Activated naive CD4-positive, alpha-beta T cell treated with anti-CD3 and anti-CD28 coated beads for 36 hours (primary cell): ENCODE measurements around the gene IRF9. TPM values are rescaled to one million over a fixed set of nuclear protein-coding genes. Genes with fewer than 3 reads are reported as not detected.

Source experiments
- CTCF ChIA-PET: fragments of 350-600 bp; sonication (Branson Sonifier 250); formaldehyde crosslinking; loops from one replicate; lab custom pipeline; 2021; ENCODE audit warnings: antibody characterized with exemption; lab: Charles Lee
- DNase-seq: peaks from one replicate; pipeline ENCODE4 v3.0.0-alpha.2; 2020
- H3K27ac Mint-ChIP-seq: one replicate; pipeline ENCODE4 v1.8.0; 2021; ENCODE audit warnings: mild to moderate bottlenecking, mixed read lengths
- H3K27me3 Mint-ChIP-seq: one replicate; pipeline ENCODE4 v1.8.0; 2021; ENCODE audit warnings: low read depth, mixed read lengths
- H3K36me3 Mint-ChIP-seq: one replicate; pipeline ENCODE4 v1.8.0; 2021; ENCODE audit warnings: low read depth, mixed read lengths
- H3K4me1 Mint-ChIP-seq: one replicate; pipeline ENCODE4 v1.8.0; 2021; ENCODE audit warnings: low read depth, mixed read lengths
- H3K4me3 Mint-ChIP-seq: one replicate; pipeline ENCODE4 v1.8.0; 2021; ENCODE audit warnings: mild to moderate bottlenecking, moderate library complexity, mixed read lengths
- H3K9me3 Mint-ChIP-seq: one replicate; pipeline ENCODE4 v1.8.0; 2021; ENCODE audit warnings: mixed read lengths
- intact Hi-C: fragments of 100-400 bp; cut with micrococcal nuclease; formaldehyde crosslinking; loops from one replicate; pipeline ENCODE4 v1.15.1; 2023
- total RNA-seq, 2 experiments: library from RNA; stranded (reverse); gene quantifications; one replicate each; pipeline ENCODE4 v1.2.3, GENCODE V29; 2021

The IRF9 gene
- 100 to 1,000 TPM; 202 to 212 TPM for total RNA-seq

DNA sequence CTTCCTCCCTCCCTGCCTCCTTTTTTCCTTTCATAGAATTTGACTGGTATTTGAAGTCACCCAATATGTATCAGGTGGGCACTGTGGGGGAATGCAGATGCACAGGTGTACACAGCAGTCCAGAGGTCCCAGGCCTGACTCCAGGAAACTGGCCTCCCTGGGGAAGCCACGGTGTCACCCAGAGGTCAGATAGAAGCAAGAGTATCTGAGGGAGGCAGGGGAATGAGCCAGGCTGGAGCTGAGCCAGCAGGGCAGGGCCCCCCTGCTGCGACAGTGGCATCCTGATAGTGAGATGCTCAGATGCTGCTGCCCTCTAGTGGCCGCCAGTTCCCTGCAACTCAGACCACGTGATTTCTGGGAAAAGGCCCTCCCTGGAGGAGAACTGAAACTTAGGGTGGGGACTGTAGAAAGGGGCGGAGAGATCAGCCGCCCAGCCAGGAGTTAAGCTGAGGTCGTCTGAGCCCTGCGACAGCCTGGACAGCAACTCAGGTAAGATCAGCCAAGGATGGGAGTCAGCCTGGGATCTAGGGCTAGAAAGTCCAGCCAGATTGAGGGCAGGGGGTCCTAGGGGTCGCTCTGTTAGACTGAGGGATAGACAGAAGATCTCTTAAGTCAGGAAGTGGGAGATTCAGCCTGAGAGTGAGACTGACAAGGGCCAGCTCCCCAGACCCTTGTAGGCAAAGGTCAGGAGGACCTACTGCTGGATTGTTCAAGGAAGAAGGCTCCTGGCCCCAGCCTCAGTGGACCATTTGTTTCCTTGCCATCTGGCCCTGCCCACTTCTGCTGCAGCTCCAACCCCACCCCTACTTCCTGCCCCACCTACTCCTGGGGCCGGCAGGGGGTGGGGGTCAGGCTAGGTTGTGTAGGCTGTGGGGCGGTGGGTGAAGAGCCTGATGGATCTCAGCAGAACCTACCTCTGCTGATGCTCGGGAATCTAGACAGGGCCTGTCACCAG lies at the start of gene IRF9:
Gene IRF9, plus strand, starts transcription at position 416 of the 955 bp plus-strand sequence. CDS start 880 bp downstream, outside the sequence.
- Mint-ChIP-seq H3K4me1 (peaks cover 43% of the 10 kb centered on the region), H3K27me3 (no peaks in the 10 kb centered on the region), H3K36me3 (peaks cover 66% of the 10 kb centered on the region), H3K9me3 (no peaks in the 10 kb centered on the region), H3K4me3 (peak within 1 kb of the TSS; percentile 99), H3K27ac (peak within 1 kb of the TSS; percentile 100)
- peak; percentile 99 for DNase-seq
- intact Hi-C loops = loop anchor here (1.0 to 5.0 kb wide), 22 partner anchors 14 to 840 kb away; partner anchors contain the start of genes CHMP4A, DCAF11, DHRS4L2 and EMC9
- CTCF ChIA-PET = interaction anchor here (0.5 to 4.7 kb wide), 26 partner anchors 10 to 276 kb away, joined by 3 to 63 read pairs (median 6); partner anchors contain the start of genes CHMP4A, CIDEB, DCAF11 and DHRS1

DNA sequence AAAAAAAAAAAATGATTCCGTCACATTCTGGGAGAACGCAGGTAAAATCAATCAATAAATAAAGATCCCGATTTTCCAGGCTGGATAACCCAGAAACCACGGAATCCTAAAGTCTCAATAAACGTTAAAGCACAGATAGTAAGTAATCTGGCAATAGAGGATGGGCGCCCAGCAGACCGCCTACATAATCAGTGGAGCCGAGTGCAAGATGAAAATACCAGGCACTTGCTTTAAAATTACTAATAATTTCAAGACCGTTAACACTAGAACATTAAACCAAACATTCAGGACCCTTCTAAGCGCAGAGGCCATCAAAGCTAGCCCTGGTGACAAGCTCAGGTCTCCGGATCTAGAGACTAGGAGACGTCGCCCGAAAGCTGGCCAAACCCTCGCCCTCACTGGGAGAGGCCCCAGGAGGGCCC lies 47.7 kb upstream of the IRF9 start:
- DNase-seq = no peak
- Mint-ChIP-seq H3K27ac (peak overlapping the region; percentile 100), H3K9me3 (no peaks in the 10 kb centered on the region), H3K4me1 (peaks cover 25% of the 10 kb centered on the region), H3K27me3 (no peaks in the 10 kb centered on the region), H3K4me3 (peak overlapping the region; percentile 99), H3K36me3 (peaks cover 21% of the 10 kb centered on the region)
- intact Hi-C loops = loop anchor here (10.0 kb wide), 2 partner anchors 809 to 1109 kb away; partner anchors contain the start of genes BCL2L2 and PPP1R3E
- CTCF ChIA-PET = interaction anchor here (0.7 to 4.1 kb wide), 8 partner anchors 8 to 1037 kb away, joined by 3 to 20 read pairs (median 6); partner anchors contain the start of genes PCK2, PSME1 and TINF2

GRCh38 chr14:24113801-24114531 lies 47.1 kb upstream of the IRF9 start:
- intact Hi-C loops = loop anchor here (1.0 to 10.0 kb wide), 18 partner anchors 20 to 1109 kb away; partner anchors contain the start of genes BCL2L2, CHMP4A, DHRS1 and DHRS4L2
- peaks cover 27% of the 10 kb centered on the region for H3K36me3 Mint-ChIP-seq
- peak overlapping the region; percentile 100 for H3K27ac Mint-ChIP-seq
- H3K4me3 Mint-ChIP-seq = peak overlapping the region; percentile 99
- DNase-seq = peak; percentile 91
- CTCF ChIA-PET = interaction anchor here (0.7 to 4.1 kb wide), 11 partner anchors 8 to 1037 kb away, joined by 3 to 20 read pairs (median 6); partner anchors contain the start of genes IRF9, PCK2, PSME1 and PSME2
- peaks cover 22% of the 10 kb centered on the region for H3K4me1 Mint-ChIP-seq
- H3K27me3 Mint-ChIP-seq = no peaks in the 10 kb centered on the region
- no peaks in the 10 kb centered on the region for H3K9me3 Mint-ChIP-seq

DNA sequence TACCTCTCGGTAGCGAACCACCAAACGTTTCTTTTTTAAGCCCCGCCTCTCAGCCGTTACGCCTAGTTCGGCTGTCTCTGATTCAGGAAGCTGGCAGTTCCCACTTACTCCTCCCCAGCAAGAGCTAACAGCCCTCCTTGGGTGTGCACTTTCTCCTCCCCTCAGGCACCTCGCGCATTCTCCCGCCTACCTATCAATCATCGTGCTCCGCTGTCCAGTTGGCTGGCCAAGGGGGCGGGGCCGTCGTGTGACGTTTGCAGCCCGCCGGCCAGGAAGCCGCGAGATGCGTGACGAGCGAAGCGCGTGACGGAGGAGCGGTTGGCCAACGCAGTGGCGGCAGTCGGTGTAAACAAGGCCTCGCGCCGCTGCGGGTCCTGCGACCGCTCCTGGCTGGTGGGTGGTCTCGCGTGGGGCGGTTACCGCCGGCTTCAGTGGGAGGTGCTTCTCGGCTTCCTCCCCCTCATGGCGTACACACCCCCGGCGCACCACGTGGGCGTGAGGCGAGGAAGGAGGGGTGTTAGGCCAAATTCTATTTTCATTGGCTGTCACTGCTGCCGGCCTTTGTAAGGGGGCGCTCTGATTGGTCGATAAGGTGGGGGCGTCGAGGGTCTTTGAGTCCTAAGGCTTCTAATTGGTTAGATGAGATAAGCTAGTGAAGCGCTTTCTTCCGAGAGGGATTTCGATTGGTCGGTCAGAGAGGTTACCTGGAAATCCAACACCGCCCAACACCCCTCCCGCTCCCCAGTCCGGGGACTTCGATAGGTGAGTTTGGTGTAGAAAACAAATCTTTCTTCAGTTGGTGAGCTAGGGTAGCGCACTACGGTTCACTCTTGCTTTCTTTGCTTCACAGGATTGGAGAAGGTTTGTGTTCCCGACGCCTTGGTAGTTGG lies 46.3 kb upstream of the IRF9 start, which contains the start of the genes DCAF11 and NRL:
Gene DCAF11, plus strand, starts transcription at position 246 of the 890 bp plus-strand sequence. CDS start 818 bp downstream, outside the sequence.
Gene NRL, minus strand, starts transcription at position 418 of the 890 bp plus-strand sequence. CDS start 32,101 bp downstream, outside the sequence.
- peaks cover 18% of the 10 kb centered on the region for H3K4me1 Mint-ChIP-seq
- no peaks in the 10 kb centered on the region for H3K27me3 Mint-ChIP-seq
- intact Hi-C loops = loop anchor here (1.0 to 10.0 kb wide), 20 partner anchors 20 to 1110 kb away; partner anchors contain the start of genes AP1G2, BCL2L2, CHMP4A and DHRS1
- peak within 1 kb of the TSS; percentile 100 for H3K27ac Mint-ChIP-seq
- no peaks in the 10 kb centered on the region for H3K9me3 Mint-ChIP-seq
- peaks cover 33% of the 10 kb centered on the region for H3K36me3 Mint-ChIP-seq
- CTCF ChIA-PET = interaction anchor here (0.7 to 4.1 kb wide), 10 partner anchors 9 to 128 kb away, joined by 3 to 20 read pairs (median 8); partner anchors contain the start of genes IRF9, PSME1, PSME2 and RNF31
- peak within 1 kb of the TSS; percentile 99 for H3K4me3 Mint-ChIP-seq
- DNase-seq = peak; percentile 99

- no peaks in the 10 kb centered on the region for H3K27me3 Mint-ChIP-seq
- H3K4me3 Mint-ChIP-seq = peak overlapping the region; percentile 99
- peaks cover 18% of the 10 kb centered on the region for H3K4me1 Mint-ChIP-seq
- CTCF ChIA-PET = interaction anchor here (0.7 to 4.1 kb wide), 8 partner anchors 18 to 58 kb away, joined by 3 to 20 read pairs (median 12); partner anchors contain the start of genes IRF9, PSME1, PSME2 and RNF31
- peak overlapping the region; percentile 100 for H3K27ac Mint-ChIP-seq
- H3K9me3 Mint-ChIP-seq = no peaks in the 10 kb centered on the region
- peaks cover 33% of the 10 kb centered on the region for H3K36me3 Mint-ChIP-seq
- no peak for DNase-seq
- intact Hi-C loops = loop anchor here (1.0 to 10.0 kb wide), 4 partner anchors 80 to 1111 kb away; partner anchors contain the start of genes AP1G2, BCL2L2, PPP1R3E and TM9SF1
Observed at GRCh38 chr14:24115422-24116127, 45.5 kb upstream of the IRF9 start.

GRCh38 chr14:24116128-24116814 lies 44.8 kb upstream of the IRF9 start:
- Mint-ChIP-seq H3K27ac (peak overlapping the region; percentile 100), H3K4me1 (peaks cover 18% of the 10 kb centered on the region), H3K4me3 (peak overlapping the region; percentile 99), H3K36me3 (peaks cover 36% of the 10 kb centered on the region), H3K9me3 (no peaks in the 10 kb centered on the region), H3K27me3 (no peaks in the 10 kb centered on the region)
- DNase-seq = no peak
- intact Hi-C loops = loop anchor here (10.0 kb wide), 2 partner anchors 811 to 1111 kb away; partner anchors contain the start of genes BCL2L2 and PPP1R3E
- CTCF ChIA-PET = interaction anchor here (1.0 to 4.1 kb wide), 4 partner anchors 11 to 58 kb away, joined by 3 to 20 read pairs (median 10); partner anchors contain the start of gene IRF9

DNA sequence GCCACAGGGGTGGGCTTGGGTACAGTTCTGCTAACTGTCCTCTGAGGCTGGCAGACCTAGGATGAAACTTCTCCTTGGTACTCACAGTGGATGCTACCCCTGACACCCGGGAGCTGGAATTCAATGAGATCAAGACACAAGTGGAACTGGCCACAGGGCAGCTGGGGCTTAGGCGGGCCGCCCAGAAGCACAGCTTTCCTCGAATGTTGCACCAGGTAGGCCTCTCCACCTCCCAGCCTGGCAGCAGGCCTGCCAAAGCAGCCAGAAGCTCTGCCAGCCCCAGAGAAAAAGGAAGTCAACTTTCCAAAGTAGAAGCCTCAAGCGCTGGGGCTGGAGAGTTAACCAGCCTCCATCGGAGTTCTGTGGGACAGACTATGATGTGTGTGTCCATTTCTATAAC lies 43.9 kb upstream of the IRF9 start:
- Mint-ChIP-seq H3K27me3 (no peaks in the 10 kb centered on the region), H3K27ac (no peak overlapping the region), H3K4me3 (no peak overlapping the region), H3K4me1 (peaks cover 18% of the 10 kb centered on the region), H3K36me3 (peaks cover 36% of the 10 kb centered on the region), H3K9me3 (no peaks in the 10 kb centered on the region)
- intact Hi-C loops = loop anchor here (10.0 kb wide), 2 partner anchors 812 to 1112 kb away; partner anchors contain the start of genes BCL2L2 and PPP1R3E
- DNase-seq = no peak
- CTCF ChIA-PET = interaction anchor here (1.0 to 4.1 kb wide), 5 partner anchors 10 to 190 kb away, joined by 3 to 20 read pairs (median 3); partner anchors contain the start of gene CIDEB

GRCh38 chr14:24119691-24120090 lies 41.4 kb upstream of the IRF9 start:
- Mint-ChIP-seq H3K27ac (no peak overlapping the region), H3K9me3 (no peaks in the 10 kb centered on the region), H3K4me1 (peaks cover 18% of the 10 kb centered on the region), H3K27me3 (no peaks in the 10 kb centered on the region), H3K36me3 (peaks cover 44% of the 10 kb centered on the region), H3K4me3 (no peak overlapping the region)
- no peak for DNase-seq
- intact Hi-C loops = loop anchor here (10.0 kb wide), 2 partner anchors 815 to 1115 kb away; partner anchors contain the start of genes BCL2L2 and PPP1R3E
- CTCF ChIA-PET = interaction anchor here (0.7 to 0.8 kb wide), 2 partner anchors 9 to 29 kb away, joined by 3 to 4 read pairs; no protein-coding TSS in a partner anchor

DNA sequence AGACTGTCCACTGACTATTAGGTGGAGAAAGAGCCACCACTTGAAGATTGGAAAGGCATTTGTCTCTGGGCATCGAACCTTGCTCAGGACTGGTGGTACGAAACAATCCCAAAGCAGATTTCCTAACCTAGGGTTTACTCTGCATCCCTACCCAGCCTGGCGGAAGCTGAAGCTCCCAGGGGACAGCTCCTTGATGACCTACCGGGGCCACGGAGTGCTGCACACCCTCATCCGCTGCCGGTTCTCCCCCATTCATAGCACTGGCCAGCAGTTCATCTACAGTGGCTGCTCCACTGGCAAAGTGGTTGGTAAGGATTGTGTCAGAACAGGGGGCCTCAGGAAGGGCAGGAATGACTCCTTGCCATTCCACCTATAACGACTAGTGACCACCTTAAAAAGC lies 39.9 kb upstream of the IRF9 start:
- CTCF ChIA-PET = no interaction called here
- Mint-ChIP-seq H3K27ac (no peak overlapping the region), H3K27me3 (no peaks in the 10 kb centered on the region), H3K36me3 (peaks cover 37% of the 10 kb centered on the region), H3K4me3 (no peak overlapping the region), H3K9me3 (no peaks in the 10 kb centered on the region), H3K4me1 (peaks cover 8% of the 10 kb centered on the region)
- no peak for DNase-seq
- intact Hi-C loops = no loop called here
